HAP-1 (cell line): ENCODE data around the gene MED26.
"Not testable (repeated sequence)": the region's sequence is repeated elsewhere in the genome, so short reads cannot be mapped to it uniquely, and the experiment has no call there.

Experiments used
- DNase-seq, 2 experiments: peaks; one replicate each; pipeline ENCODE4 v3.0.0-alpha.2; 2016 to 2020; ENCODE audit warnings: low spot score in 2 of 2
- H3K27me3 ChIP-seq: fragments of 250-450 bp; sonication (Bioruptor Pico); 2 replicates; pipeline ENCODE4 v1.5.1; 2020; ENCODE audit warnings: low read depth, mild to moderate bottlenecking, moderate library complexity
- H3K36me3 ChIP-seq: fragments of 250-450 bp; sonication (Bioruptor Pico); replicated peaks from 2 replicates; pipeline ENCODE4 v1.5.1; 2020; ENCODE audit warnings: mild to moderate bottlenecking
- H3K4me1 ChIP-seq: fragments of 250-450 bp; sonication (Bioruptor Pico); 2 replicates; pipeline ENCODE4 v1.5.1; 2020; ENCODE audit warnings: mild to moderate bottlenecking
- H3K4me3 ChIP-seq: fragments of 250-450 bp; sonication (Bioruptor Pico); 2 replicates; pipeline ENCODE4 v1.5.1; 2020; ENCODE audit warnings: mild to moderate bottlenecking, moderate library complexity
- H3K9me3 ChIP-seq: fragments of 250-450 bp; sonication (Bioruptor Pico); 2 replicates; pipeline ENCODE4 v1.5.1; 2020; ENCODE audit warnings: mild to moderate bottlenecking, moderate library complexity
- in situ Hi-C: fragments of 300-500 bp; cut with MboI; formaldehyde crosslinking; loops from 3 replicates; pipeline ENCODE4 v1.14.3; 2020; ENCODE audit warnings: low sequenced_read_pairs, inconsistent platforms, mixed read lengths

Gene MED26

GRCh38 chr19:16562608-16563025 is 65.4 kb downstream of the MED26 start:
- Histone ChIP-seq H3K27me3 (no peaks in the 10 kb centered on the region), H3K4me1 (no peaks in the 10 kb centered on the region), H3K4me3 (no peak overlapping the region), H3K9me3 (no peaks in the 10 kb centered on the region), H3K36me3 (peaks cover 45% of the 10 kb centered on the region)
- no peak for DNase-seq
- in situ Hi-C loops: no loop called here

DNA sequence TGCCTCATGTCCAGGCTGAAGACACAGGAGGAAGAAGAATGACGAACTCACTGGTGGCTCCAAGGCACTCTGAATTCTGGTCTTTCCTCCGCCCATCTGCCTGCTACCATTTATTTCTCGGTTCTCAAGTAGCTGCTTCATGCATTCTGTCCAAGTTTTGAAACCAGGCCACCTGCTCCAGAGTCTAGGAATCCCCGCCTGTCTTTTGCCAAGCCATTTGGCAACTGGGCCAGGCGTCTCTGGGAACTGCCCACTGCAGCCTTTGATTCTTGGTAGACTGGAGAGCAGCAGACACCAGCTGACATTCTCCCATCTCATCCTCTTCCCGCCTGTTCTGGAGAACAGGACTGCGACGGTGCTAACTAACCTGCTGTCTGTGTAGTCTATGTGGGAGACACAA is 66.6 kb downstream of the MED26 start:
- Histone ChIP-seq H3K36me3 (peaks cover 36% of the 10 kb centered on the region), H3K9me3 (no peaks in the 10 kb centered on the region), H3K27me3 (no peaks in the 10 kb centered on the region), H3K4me1 (no peaks in the 10 kb centered on the region), H3K4me3 (no peak overlapping the region)
- DNase-seq: no peak
- in situ Hi-C loops: no loop called here

DNA sequence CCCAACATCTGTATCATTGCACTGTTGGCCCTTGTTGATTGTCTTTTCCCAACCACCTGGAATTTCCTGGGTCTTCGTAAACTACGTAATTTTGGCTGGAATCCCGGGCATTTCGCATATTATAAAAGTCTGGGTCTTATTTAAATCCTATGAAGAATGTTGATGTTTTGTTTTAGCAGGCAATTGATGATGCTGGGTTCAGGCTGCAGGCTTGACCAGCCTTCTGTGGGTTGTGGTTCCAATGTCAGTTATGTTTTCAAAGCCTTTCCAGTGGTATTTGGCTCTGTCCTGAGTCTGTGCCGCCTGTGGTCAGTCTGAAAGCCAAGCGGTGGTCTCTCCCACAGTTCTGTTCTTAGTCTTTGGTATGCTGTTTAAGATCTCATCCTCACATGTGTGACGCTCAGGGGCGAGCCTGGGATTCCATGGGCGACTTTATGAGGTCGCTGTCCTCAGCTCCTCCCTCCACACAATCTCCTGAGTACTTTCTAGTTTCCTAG is 68.2 kb downstream of the MED26 start:
- DNase-seq: no peak
- H3K27me3 ChIP-seq: no peaks in the 10 kb centered on the region
- H3K4me3 ChIP-seq: no peak overlapping the region
- H3K4me1 ChIP-seq: no peaks in the 10 kb centered on the region
- H3K9me3 ChIP-seq: no peaks in the 10 kb centered on the region
- H3K36me3 ChIP-seq: peaks cover 35% of the 10 kb centered on the region
- in situ Hi-C loops: no loop called here

DNA sequence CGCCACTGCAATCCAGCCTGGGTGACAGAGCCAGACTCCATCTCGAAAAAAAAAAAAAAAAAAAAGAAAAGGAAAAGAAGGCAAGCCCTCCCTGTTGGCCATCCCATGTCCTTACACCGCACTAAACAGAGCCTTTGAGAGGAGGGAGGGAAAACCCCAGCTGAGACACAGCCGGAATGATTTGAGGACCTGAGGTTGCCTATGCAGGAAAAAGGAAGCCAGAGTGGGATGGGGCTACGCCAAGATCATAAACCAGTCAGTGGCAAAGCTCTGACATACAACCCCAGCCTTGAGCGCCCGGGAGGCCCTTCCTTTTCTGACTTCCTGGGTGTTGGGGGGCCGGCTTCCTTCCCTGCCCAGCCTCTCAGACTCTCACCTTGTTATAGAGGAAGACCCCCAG is 73.2 kb downstream of the MED26 start:
- H3K4me1 ChIP-seq: no peaks in the 10 kb centered on the region
- H3K36me3 ChIP-seq: peaks cover 31% of the 10 kb centered on the region
- no peaks in the 10 kb centered on the region for H3K9me3 ChIP-seq
- no peaks in the 10 kb centered on the region for H3K27me3 ChIP-seq
- H3K4me3 ChIP-seq: no peak overlapping the region
- in situ Hi-C loops: no loop called here
- DNase-seq: no peak

DNA sequence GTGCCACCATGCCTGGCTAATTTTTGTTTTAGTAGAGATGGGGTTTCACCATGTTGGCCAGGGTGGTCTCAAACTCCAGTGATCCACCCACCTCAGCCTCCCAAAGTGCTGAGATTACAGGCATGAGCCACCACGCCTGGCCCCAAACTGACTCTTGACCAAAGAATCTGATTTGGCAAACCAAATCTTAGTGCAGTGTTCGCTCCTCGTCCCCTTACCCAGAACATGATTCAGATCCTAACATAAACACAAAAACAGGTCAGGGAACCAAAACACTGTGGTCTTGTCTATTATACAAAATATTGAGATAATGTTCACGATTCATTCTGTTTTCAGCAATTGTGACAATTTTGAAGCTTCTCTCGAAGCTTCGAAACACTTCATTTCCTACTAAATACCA is 76.1 kb downstream of the MED26 start:
- DNase-seq, H3K4me3 ChIP-seq, H3K27me3 ChIP-seq, H3K4me1 ChIP-seq, H3K9me3 ChIP-seq, in situ Hi-C loops: not testable (repeated sequence)
- peaks cover 24% of the 10 kb centered on the region for H3K36me3 ChIP-seq

DNA sequence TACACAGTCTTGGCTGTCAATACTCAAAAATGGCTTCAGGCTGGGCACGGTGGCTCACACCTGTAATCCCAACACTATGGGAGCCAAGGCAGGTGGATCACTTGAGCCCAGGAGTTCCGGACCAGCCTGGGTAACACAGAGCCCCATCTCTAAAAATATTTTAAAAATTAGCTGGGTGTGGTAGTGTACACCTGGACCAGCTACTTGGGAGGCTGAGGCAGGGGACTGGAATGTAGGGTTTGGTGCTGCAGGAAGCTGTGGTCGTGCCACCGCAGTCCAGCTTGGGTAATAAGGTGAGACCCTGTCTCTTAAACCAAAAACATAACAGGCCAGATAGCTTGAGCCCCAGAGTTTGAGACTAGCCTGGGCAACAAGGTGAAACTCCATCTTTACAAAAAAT is 79.0 kb downstream of the MED26 start:
- Histone ChIP-seq H3K27me3 (no peaks in the 10 kb centered on the region), H3K36me3 (peaks cover 17% of the 10 kb centered on the region), H3K4me3 (no peak overlapping the region), H3K9me3 (no peaks in the 10 kb centered on the region), H3K4me1 (peaks cover under 1% of the 10 kb centered on the region)
- in situ Hi-C loops: no loop called here
- DNase-seq: no peak

GRCh38 chr19:16544473-16545231 is 83.4 kb downstream of the MED26 start:
- no peak overlapping the region for H3K4me3 ChIP-seq
- no peaks in the 10 kb centered on the region for H3K9me3 ChIP-seq
- in situ Hi-C loops: no loop called here
- peaks cover 27% of the 10 kb centered on the region for H3K36me3 ChIP-seq
- H3K4me1 ChIP-seq: peaks cover 8% of the 10 kb centered on the region
- H3K27me3 ChIP-seq: no peaks in the 10 kb centered on the region
- DNase-seq: no peak

GRCh38 chr19:16543734-16544133 is 84.3 kb downstream of the MED26 start:
- H3K4me1 ChIP-seq, DNase-seq, H3K27me3 ChIP-seq, in situ Hi-C loops, H3K9me3 ChIP-seq: not testable (repeated sequence)
- peak overlapping the region; percentile 99 for H3K4me3 ChIP-seq
- peaks cover 35% of the 10 kb centered on the region for H3K36me3 ChIP-seq

- Histone ChIP-seq H3K36me3 (peaks cover 42% of the 10 kb centered on the region), H3K4me3 (peak overlapping the region; percentile 99), H3K9me3 (no peaks in the 10 kb centered on the region), H3K4me1 (peaks cover 8% of the 10 kb centered on the region), H3K27me3 (no peaks in the 10 kb centered on the region)
- in situ Hi-C loops: no loop called here
- no peak for DNase-seq
Measured at GRCh38 chr19:16542910-16543472, 85.0 kb downstream of the MED26 start.

GRCh38 chr19:16542045-16542909 is 85.7 kb downstream of the MED26 start, which contains the start of gene CHERP:
Gene CHERP, minus strand, starts transcription at chr19:16542437. Its CDS starts 59 bp downstream, at chr19:16542378.
- Histone ChIP-seq H3K36me3 (peaks cover 49% of the 10 kb centered on the region), H3K4me3 (peak within 1 kb of the TSS; percentile 99), H3K9me3 (no peaks in the 10 kb centered on the region), H3K27me3 (no peaks in the 10 kb centered on the region), H3K4me1 (peaks cover 8% of the 10 kb centered on the region)
- peak; percentile 93 to 94 for DNase-seq
- in situ Hi-C loops: no loop called here

DNA sequence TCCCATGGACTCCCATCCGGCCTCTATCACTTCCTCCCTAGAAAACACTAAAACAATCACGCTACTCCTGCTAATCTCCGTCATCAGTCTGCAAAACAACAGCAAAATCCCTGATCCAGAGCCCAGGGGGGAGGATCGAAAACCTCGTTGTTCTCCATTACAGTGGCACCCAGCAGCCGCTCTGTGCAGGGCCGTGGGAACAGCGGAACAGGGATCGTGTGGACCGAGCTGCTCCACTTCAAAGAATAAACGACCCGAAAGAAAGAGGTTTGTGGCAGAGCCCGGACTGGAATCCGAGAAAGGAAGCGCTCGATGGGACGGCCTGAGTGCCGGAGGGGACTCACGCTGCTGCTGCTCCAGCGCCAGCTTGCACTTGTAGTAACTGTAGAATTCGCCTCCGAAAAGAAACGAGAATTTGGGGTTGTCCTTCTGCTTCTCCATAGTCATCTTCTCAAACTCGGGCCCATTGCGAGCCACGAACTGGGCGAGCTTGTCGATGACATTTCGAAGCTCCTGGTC is 86.4 kb downstream of the MED26 start:
- peaks cover 54% of the 10 kb centered on the region for H3K36me3 ChIP-seq
- H3K4me1 ChIP-seq: peaks cover 8% of the 10 kb centered on the region
- DNase-seq: no peak

DNA sequence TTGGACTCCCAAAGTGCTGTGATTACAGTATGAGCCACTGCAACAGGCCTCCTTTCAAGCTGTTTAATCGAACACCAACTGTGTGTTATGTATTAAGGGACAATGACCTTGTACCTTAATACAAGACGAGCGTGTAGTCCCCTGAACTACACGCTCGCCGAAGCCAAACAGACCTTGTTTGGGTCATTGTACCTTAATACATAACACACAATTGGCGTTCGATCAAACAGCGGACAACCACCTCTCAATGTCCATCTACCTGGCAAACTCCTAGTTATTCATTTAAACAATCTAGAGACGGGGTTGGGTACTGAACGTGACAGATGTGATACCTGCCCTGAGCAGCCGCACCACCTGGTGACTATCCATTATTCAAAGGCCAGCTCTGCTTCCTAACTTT is 87.1 kb downstream of the MED26 start:
- Histone ChIP-seq H3K4me1 (peaks cover 8% of the 10 kb centered on the region), H3K27me3 (no peaks in the 10 kb centered on the region), H3K36me3 (peaks cover 60% of the 10 kb centered on the region), H3K9me3 (no peaks in the 10 kb centered on the region), H3K4me3 (peak overlapping the region; percentile 99)
- DNase-seq: no peak
- in situ Hi-C loops: no loop called here

More for the DNA sequence above, 86.4 kb downstream of the MED26 start:
- in situ Hi-C loops: no loop called here
- Histone ChIP-seq H3K4me3 (peak overlapping the region; percentile 99), H3K27me3 (no peaks in the 10 kb centered on the region), H3K9me3 (no peaks in the 10 kb centered on the region)

- H3K9me3 ChIP-seq: no peaks in the 10 kb centered on the region
- peaks cover 93% of the 10 kb centered on the region for H3K36me3 ChIP-seq
- DNase-seq: no peak
- no peaks in the 10 kb centered on the region for H3K27me3 ChIP-seq
- in situ Hi-C loops: no loop called here
- H3K4me1 ChIP-seq: no peaks in the 10 kb centered on the region
- no peak overlapping the region for H3K4me3 ChIP-seq
Measured at GRCh38 chr19:16537111-16537510, 90.9 kb downstream of the MED26 start.
